GM21526 (cell line): ENCODE measurements around the gene MRGPRD.

Experiments used
- ATAC-seq: cut with Tn5 transposase; IDR thresholded peaks from one replicate; pipeline ENCODE4 v1.9.1; 2021; ENCODE audit warnings: moderate library complexity; ENCODE audit not compliant: unreplicated experiment, low FRiP score

Gene MRGPRD, protein sequence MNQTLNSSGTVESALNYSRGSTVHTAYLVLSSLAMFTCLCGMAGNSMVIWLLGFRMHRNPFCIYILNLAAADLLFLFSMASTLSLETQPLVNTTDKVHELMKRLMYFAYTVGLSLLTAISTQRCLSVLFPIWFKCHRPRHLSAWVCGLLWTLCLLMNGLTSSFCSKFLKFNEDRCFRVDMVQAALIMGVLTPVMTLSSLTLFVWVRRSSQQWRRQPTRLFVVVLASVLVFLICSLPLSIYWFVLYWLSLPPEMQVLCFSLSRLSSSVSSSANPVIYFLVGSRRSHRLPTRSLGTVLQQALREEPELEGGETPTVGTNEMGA

DNA sequence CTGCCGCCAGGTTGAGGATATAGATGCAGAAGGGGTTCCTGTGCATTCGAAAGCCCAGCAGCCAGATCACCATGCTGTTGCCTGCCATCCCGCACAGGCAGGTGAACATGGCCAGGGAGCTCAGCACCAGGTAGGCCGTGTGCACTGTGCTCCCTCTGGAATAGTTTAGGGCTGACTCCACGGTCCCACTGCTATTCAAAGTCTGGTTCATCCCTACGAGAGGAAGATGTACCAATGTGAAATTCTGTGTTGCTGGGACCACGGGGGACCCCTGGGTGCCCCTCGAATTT lies at the start of gene MRGPRD:
Gene MRGPRD (minus strand): TSS at position 211 of the 290 bp plus-strand sequence. CDS start 0 bp downstream, at position 211.
- ATAC-seq: no peak

DNA sequence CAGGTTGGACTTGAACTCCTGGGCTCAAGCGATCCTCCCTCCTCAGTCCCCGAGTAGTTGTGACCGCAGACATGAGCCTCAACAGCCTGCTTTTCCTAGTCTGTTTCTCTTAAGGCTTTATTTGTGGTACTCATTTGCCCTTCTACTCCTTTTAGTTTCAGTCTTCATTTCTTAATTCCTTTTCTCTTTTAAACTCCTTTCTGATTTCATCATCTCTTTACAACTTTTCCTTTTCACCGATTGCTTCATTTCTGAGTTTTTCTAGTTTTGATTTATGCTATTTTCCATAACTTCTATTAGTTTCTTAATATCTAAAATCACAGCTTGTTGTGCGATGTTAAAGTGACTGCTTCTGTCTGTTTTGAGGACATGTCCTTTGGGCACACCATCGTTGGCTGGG lies 49.5 kb upstream of the MRGPRD start:
- no peak for ATAC-seq

DNA sequence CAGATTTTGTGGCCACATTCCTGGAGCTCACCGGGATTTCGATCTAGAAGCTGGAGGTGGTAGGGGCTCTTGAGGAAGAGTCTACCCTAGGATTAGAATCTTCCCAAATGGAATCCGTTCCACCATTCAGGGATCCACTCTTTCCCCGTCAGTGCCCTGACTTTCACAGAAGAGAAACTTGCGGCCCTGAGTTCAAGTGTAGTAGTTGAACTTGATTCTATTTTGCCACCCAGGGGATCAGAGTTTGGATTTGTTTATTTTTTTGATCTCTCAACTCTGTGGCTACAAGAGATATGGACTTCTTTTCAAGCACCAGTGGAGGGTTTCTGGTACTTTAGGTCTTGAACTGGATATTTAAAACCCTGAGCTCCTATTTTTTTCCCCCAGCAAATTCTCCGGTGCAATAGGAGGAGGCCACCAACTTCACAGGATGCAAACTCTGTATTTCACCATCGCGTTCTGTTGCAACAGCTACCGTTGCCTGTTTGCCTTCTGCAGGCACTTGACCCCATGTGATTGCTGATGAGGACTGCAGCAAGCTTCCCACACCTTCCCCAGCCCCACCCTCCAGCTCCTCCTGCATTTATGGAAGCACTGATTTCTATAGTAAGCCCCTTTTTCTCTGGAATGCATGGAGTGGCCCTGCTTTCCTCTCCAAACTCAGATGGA lies 47.1 kb upstream of the MRGPRD start:
- no peak for ATAC-seq

DNA sequence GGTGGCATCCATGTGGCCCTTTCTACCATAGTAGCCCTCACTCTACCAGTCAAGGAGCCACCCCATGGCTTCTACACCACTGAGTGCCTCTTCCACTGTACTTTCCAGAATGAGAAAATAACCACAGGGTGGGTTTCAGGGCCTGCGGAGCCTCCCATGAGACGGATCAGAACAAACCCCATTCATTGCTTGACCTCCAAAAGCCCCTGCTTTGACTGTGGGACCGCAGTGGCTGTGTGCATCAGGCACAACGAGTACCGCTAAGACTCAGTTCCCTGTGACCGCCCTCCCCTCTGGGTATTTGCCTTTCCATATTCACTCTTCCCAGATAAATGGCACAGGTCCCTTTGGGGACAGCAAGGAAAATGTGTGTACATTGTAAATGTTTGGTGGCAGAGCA lies 43.7 kb upstream of the MRGPRD start:
- no peak for ATAC-seq

DNA sequence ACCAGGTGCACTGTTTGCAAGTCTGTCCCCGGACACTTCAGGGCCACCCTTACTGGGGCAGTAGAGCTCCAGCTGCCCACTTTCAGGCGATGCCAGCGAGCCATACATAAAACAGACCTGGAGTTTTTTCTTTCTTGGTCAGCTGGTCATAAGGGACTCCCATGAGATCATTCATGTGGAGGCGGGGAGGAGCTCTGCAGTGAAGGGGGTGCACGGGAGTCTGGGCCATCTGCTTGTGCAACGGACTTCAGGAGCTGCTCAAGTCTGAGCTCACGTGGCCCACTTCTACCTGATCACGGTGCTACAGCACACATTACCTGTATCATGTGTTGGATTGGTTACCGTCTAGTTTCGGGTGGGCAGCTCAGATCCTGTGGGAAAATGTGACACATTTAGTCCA lies 41.5 kb upstream of the MRGPRD start:
- no peak for ATAC-seq

DNA sequence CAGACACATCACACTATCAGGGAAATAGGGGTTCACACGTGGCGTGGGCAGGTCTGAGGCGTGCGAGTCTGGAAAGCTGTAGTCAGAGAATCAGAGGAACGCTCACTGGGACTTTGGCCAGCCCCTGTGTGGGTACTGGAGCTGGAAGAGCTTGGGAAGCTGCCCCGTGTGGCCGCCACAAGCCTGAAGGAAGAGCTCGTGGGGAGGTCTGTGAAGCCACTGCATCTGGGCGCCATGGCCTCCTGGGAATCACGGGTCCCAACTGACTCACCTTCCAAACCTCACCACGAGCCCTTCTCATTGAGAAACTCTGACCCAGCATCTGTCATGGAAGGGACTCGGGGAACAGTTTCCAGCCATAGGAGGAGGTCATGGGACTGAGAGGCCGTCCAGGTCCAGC lies 38.1 kb upstream of the MRGPRD start:
- no peak for ATAC-seq

DNA sequence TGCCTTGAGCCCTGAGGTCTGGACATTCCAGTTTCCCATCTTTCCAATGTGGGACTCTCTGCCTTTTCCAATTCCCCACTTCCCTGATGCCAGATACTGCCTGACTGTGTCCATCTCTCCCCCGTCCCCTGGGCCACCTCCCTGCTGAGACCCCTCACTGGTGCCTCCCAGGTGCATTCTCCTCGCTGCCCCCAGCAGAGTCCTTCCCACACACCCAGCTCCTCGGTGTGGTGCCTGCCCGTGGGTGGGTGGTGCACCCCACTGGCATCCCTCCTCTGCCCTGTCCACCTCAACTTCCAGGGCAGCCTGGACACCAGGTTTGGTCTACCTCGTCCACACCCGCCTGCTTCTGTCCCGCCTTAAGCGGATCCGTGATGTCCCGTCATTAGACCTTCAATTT lies 37.2 kb upstream of the MRGPRD start:
- ATAC-seq: no peak

DNA sequence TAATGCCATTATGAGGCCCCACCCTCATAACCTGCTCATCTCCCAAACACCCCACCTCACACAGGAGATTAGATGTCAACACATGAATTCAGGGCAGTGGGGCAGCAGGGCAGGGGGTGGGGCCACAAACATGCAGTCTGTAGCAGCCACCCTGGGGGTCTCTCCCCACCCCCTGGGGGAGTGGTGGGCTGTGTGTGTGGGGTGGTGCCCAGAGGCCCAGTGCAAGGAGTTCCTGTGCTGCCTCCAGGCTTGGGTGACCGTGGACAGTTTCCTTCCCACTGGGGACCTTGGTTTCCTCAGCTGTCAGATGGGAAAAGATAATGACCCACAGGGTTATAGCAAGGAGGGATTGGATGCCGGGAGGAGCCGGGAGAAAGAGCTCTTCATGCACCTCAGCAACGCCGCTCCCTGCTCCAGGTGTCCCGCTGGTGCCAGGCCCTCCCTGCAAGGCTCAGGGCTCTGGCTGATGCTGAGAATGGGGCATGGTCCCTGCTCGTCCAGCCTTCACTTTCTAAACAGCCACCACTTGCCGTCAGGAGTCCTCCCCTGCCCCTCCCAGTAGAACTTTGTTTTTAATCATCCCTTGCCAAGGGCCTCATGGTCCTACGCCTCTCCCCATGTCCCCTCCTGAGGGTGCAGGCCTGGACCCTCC lies 34.2 kb upstream of the MRGPRD start:
- ATAC-seq: no peak

DNA sequence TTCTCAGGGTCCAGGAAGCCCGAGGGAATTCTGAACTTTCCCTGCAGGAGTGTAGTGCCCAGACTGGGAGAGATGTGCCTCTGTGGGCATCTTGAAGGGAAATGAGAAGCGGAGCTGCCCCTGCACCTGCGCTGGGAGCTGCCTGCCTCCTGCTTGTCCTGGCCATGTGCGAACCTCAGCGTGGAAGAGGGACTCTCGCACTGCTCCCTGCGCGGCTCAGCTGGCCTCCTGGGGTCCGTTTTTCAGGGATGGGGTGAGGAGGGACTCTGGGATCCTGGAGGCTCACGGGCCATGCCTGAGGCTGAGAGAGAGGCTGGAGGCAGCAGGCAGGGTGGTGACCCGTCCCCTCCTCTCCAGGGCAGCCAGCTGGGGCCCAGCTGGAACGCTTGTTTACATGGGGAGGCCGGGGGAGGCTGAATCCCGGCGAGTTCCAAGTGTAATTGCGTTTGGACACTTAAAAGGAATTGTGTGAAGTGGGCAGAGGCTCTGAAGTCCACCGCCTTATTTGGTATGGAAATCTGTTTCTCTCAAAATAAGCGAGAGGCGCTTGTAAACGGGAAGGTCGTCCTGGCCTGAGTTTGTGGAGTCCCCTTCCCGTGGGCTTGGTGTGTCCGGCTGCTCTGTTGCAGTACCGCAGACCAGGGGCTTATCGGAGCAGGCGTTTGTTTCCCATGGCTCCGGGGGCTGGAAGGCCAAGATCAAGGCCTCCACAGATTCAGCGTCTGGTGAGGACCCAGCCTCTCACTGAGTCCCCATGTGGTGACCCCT lies 33.5 kb upstream of the MRGPRD start:
- ATAC-seq: no peak

DNA sequence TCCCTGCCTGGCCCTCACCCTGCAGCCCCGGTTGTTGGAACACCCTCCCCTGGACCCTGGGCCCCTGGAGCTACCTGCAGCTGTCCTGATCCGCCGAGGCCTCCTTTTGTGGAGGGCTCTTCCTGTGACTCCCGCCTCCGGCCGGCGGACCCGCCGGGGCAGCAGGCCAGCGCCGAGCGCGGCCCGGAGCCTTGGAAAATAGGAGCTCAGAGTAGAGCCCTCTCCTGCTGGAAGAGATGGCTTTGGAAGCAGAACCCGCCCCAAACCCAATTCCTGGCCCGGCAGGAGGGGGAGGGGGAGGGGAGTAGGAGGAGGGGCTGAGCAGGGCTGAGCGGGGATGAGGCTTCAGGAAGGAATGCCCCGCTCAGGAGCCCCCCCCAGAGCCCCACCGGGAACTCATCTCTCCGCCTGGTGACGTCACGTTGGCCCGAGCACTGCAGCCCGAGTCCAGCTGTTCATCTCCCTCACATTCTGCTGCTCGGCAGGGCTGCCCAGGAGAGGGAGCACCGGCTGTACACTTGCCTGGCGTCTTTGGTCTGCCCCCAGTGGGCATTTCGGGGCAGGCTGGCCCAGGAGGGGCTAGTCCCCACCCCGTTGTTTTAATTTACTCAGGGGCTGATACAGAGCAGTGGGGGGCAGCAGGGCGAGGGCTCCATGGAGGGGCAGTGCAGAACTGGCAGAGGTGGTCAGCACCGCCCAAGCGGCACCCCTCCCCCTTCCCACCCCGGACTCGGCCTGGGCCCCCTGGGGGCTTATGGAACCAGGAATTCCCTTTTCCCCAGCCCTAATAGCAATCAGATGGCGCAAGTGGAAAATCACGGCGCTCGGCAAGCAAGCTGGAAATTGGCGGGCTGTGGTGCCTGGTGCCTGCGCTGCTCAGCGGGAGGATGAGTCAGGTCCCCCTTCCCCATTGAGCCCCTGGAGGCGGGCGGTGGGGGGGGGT lies 32.5 kb upstream of the MRGPRD start, which contains the start of gene MRGPRF:
Gene MRGPRF (minus strand): TSS at position 238 of the 943 bp plus-strand sequence. CDS start 3,345 bp downstream, outside the sequence.
- ATAC-seq: no peak

DNA sequence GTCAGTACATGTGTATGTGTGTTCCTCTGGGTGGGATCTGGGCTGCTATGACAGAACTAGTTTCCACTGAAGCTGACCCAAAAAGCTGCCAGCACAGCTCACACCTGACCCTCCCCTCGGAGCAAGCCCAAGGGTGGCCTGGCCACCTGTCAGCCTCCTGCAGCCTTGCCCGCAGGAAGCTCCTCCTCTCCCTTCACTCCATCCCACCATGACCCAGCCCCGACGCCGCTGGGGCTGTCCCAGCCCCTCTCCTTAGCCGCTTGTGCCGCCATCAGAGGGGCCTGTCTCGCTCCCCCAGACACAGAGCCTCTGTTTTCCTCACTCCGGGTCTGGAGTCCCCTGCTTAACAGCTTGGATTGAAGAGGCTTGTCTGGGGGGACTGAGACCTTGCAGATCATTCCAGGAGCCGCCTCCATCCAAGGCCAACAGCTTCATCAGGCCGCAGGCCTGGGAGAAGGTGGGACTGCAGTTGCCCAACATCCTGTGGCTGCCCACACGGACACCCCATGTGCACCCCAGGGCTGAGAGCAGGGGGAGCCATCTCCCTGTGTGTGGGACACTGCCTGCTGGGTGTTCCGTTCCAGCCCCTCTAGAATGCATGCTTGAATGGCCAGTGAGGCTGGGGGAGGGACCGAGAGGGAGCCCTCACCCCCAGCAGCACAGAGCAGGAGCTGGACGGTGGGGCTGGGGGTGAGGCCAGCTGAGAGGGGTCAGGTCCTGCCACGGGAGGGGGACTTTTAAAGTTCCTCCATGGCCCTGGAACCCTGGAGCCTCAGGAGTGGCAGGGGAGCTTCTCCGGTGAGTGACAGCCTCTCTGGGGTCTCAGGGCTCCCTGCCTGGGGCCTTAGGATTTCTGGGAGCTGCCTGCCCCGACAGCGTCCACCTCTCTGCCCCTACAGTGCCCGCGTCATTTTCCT lies 31.6 kb upstream of the MRGPRD start:
- ATAC-seq: no peak

DNA sequence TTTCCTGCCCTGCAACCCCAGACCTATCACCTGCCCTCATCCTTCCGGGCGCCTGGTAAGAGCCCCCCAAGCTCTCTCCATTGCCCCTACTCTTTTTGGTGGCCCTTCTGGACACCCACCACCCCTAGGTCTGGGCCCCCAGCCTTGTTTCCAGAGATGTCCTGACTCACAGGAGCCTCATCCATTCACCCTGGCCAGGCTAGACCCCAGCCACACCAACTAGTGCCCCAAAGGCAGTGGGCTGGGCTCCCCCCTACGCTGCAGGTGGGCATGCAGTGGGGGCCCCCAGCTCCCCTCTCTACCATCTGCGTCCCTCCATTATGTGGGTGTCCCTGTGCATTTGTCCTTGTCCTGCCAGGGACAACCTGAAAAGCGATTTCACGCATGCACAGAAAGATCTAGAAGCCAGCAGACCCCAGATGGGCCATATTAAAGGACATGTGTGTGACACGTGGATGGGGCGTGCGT lies 30.9 kb upstream of the MRGPRD start:
- no peak for ATAC-seq

DNA sequence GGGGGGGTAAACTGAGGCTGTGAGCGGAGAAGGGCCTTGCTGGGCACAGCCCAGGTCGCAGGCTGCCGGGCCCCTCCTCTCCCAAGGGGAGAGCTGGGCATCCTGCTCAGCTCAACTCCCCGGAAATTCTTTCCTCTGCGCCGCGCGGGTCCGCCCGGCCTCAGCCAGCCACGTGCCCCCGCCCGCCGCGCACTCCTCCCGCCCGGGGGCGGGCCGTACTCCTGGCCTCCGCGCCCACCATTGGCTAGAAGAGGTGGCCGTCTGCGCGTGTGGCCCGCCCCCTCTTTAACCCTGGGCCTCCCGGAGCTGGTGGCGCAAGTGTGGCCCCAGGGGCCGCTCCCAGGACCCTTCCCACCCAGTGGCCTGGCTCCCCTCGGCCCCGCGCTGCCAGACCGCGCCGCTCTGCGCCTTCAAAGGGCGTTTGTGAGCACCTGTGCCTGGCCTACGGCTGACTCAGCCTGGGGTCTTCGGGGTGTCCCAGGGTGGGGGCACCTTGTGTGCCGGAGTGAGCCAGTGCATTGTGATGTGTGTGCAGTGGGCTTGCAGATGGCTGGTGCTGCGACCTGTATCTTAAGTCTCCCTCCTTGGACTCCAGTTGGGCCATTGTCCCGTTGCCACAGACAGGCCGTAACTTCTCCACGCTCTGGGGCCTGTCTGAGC lies 30.3 kb upstream of the MRGPRD start:
- ATAC-seq: no peak

DNA sequence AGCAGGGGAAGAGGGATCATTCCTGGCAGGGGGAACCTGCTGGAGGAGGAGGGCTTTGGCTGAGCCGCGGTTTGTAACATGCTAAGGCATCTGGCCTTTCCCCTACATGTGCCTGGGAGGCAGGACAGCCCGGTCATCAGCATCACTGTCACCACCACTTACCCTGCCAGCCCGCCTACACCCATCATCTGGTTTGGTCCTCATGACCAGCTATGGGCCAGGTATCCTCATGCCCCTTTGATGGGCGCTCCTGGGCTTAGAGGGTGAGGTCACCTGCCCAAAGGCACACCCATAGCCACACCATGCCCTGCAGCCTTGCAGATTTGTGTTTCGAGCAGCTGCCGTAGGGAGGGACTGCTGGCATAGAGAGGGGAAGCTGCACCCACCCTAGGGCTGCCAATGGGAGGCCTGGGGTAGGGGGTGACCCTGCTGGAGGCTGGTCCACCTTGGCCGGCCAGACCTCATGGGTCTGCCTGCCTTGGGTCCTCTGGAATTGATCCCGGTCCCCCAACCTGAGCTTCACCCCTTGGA lies 29.6 kb upstream of the MRGPRD start:
- ATAC-seq: no peak

DNA sequence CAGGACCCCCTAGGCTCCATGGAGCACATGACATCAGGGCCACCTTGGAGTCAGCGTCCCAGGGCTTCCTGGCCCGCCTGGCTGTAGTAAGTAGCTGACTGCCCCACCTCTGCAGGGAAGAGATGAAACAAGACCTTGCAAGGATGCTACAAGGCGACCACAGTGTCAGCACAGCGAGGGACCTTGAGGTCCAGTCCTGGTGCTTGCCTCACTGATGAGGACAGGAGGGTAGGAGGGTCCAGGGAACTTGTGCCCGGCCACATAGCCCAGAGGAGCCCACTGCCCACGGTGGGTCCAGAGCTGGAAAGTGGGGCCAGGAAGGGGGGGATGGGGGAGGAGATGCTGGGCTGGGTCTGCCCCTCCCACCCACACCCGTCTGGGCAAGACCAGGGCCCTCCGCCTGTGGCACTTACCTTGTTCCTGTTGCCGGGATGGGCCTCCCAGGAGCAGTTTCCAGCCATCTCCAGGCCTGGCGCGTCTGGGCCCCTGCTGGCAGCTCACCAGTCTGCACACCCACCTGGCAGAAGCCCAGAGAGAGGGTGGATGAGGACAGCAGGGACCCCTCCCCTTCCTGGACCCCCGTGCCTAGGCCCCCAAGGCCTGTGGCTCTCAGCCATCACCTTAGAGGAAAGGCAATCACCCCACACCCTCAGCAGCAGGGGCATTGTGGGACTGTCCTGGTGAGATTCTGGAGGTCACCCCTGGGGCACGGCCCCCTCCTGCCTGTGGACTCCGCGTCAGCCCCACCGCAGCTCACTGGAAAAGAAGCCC lies 28.8 kb upstream of the MRGPRD start:
- no peak for ATAC-seq

DNA sequence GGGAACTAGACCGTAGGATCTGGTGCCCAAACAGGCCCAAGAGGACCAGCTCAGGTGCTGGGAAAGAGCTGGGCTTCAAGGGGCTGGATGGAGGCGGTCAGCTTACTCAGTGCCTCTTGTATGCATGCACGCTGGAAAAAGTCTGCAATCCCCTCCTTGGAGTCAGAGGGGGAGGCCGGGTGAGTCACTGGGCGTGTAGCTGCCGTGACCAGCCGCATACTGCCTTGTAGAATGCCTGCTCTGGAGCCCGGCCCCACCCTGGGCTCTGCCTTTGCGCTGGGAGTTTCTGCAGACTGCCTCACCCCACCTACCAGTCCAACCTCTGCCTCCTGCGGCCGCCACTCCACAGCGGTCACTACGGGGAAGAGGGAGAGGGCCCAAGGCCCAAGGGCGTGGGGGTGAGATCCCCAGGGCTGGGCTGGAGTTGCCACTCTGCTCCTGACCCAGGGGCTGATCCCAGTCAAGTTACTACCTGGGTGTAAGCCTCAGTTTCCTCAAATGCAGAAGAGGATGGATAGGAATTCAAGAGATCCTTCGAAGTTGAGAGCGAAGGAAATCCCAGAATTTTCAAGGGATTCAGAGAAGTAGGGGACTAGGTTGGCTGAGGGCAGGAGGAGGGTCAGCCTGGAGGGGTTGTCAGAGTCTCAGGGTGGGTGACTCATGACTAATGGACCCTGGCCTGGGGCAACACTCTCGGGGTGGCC lies 28.1 kb upstream of the MRGPRD start:
- ATAC-seq: no peak

DNA sequence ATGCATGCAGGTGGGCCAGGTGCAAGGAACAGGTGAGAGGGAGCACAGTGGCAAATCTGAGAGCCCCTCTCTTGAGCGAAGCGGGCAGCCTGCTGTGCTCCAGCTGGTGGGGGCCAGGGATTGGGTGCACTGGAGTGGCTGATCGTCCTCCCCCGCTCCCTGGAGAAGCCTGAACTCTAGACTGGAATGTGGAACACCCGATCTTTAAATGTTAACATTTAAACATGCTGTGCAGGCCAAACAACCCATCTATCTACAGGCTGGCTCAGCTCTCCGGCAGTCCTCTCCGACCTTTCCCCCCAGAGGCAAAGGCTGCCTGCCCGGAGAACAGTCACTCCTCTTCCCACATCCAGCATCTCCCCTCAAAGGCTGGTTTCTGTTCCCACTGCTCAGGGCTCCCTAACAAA lies 27.2 kb upstream of the MRGPRD start:
- ATAC-seq: no peak
